Ovary (tissue), 3 donors: ENCODE results near the gene POLN.

Experiments
- CTCF ChIP-seq, 3 donors: fragments of 450-650 bp in 2 of 3; fragments of 200-600 bp in 1 of 3; IDR thresholded peaks; one replicate each; pipeline versions ENCODE4 v1.5.1 to v1.8.0; 2016 to 2022; ENCODE audit warnings: antibody characterized with exemption in 3 of 3, mild to moderate bottlenecking in 1 of 3
- POLR2A ChIP-seq: fragments of 450-650 bp; IDR thresholded peaks from one replicate; pipeline ENCODE4 v1.6.1; 2017; ENCODE audit warnings: antibody characterized with exemption, mild to moderate bottlenecking, moderate library complexity
- donor health status: DM: no; HTN: no; CAD: no.

GRCh38 chr4:2068198-2068470 is 173.8 kb downstream of the POLN start:
- no peak for TF ChIP-seq CTCF (IDR thresholded peaks at IDR 0.05)
- TF ChIP-seq POLR2A: no peak
